Activated naive CD8-positive, alpha-beta T cell (primary cell): ENCODE measurements around the gene INCENP.
A peak's percentile ranks its signal among the peaks of the same experiment; 100 is the strongest.

Source experiments
- H3K27ac Mint-ChIP-seq: one replicate; pipeline ENCODE4 v1.8.0; 2021; ENCODE audit warnings: mixed read lengths
- H3K27me3 Mint-ChIP-seq: one replicate; pipeline ENCODE4 v1.8.0; 2021; ENCODE audit warnings: mixed read lengths
- H3K36me3 Mint-ChIP-seq: one replicate; pipeline ENCODE4 v1.8.0; 2021; ENCODE audit warnings: mixed read lengths
- H3K4me1 Mint-ChIP-seq: one replicate; pipeline ENCODE4 v1.8.0; 2021; ENCODE audit warnings: low read depth, mixed read lengths
- H3K4me3 Mint-ChIP-seq: one replicate; pipeline ENCODE4 v1.8.0; 2021; ENCODE audit warnings: mild to moderate bottlenecking, mixed read lengths
- H3K9me3 Mint-ChIP-seq: one replicate; pipeline ENCODE4 v1.8.0; 2021; ENCODE audit warnings: low read depth, mixed read lengths

The INCENP gene

GRCh38 chr11:62115085-62115694 is 8.6 kb upstream of the INCENP start:
- Mint-ChIP-seq H3K9me3 (no peaks in the 10 kb centered on the region), H3K27ac (no peak overlapping the region), H3K36me3 (no peaks in the 10 kb centered on the region), H3K4me1 (peaks cover 2% of the 10 kb centered on the region), H3K4me3 (no peak overlapping the region), H3K27me3 (no peaks in the 10 kb centered on the region)

GRCh38 chr11:62116451-62116850 is 7.4 kb upstream of the INCENP start:
- Mint-ChIP-seq H3K4me1 (peaks cover 2% of the 10 kb centered on the region), H3K4me3 (no peak overlapping the region), H3K27ac (no peak overlapping the region), H3K27me3 (no peaks in the 10 kb centered on the region), H3K36me3 (no peaks in the 10 kb centered on the region), H3K9me3 (no peaks in the 10 kb centered on the region)

GRCh38 chr11:62119569-62119968 is 4.2 kb upstream of the INCENP start:
- Mint-ChIP-seq H3K27ac (no peak overlapping the region), H3K4me1 (peaks cover 6% of the 10 kb centered on the region), H3K27me3 (no peaks in the 10 kb centered on the region), H3K36me3 (no peaks in the 10 kb centered on the region), H3K4me3 (no peak overlapping the region), H3K9me3 (no peaks in the 10 kb centered on the region)

- Mint-ChIP-seq H3K9me3 (no peaks in the 10 kb centered on the region), H3K36me3 (no peaks in the 10 kb centered on the region), H3K27ac (no peak overlapping the region), H3K4me1 (peaks cover 10% of the 10 kb centered on the region), H3K27me3 (no peaks in the 10 kb centered on the region), H3K4me3 (no peak overlapping the region)
Measured at GRCh38 chr11:62120001-62120400, 3.8 kb upstream of the INCENP start.

GRCh38 chr11:62120431-62120830 is 3.4 kb upstream of the INCENP start:
- Mint-ChIP-seq H3K4me3 (no peak overlapping the region), H3K9me3 (no peaks in the 10 kb centered on the region), H3K36me3 (no peaks in the 10 kb centered on the region), H3K4me1 (peaks cover 14% of the 10 kb centered on the region), H3K27ac (no peak overlapping the region), H3K27me3 (no peaks in the 10 kb centered on the region)

- H3K4me3 Mint-ChIP-seq, result no peak overlapping the region
- no peaks in the 10 kb centered on the region for H3K27me3 Mint-ChIP-seq
- no peaks in the 10 kb centered on the region for H3K36me3 Mint-ChIP-seq
- peaks cover 22% of the 10 kb centered on the region for H3K4me1 Mint-ChIP-seq
- no peaks in the 10 kb centered on the region for H3K9me3 Mint-ChIP-seq
- H3K27ac Mint-ChIP-seq, result no peak overlapping the region
Measured at GRCh38 chr11:62122076-62122475, 1.7 kb upstream of the INCENP start.

GRCh38 chr11:62124186-62125113 is 639 bp downstream of the INCENP start:
- H3K27ac Mint-ChIP-seq, result peak overlapping the region; percentile 78
- H3K9me3 Mint-ChIP-seq, result no peaks in the 10 kb centered on the region
- peaks cover 2% of the 10 kb centered on the region for H3K36me3 Mint-ChIP-seq
- H3K4me3 Mint-ChIP-seq, result peak overlapping the region; percentile 92
- H3K27me3 Mint-ChIP-seq, result no peaks in the 10 kb centered on the region
- H3K4me1 Mint-ChIP-seq, result peaks cover 22% of the 10 kb centered on the region

- Mint-ChIP-seq H3K36me3 (peaks cover 2% of the 10 kb centered on the region), H3K27me3 (no peaks in the 10 kb centered on the region), H3K4me3 (peak overlapping the region; percentile 92), H3K4me1 (peaks cover 22% of the 10 kb centered on the region), H3K27ac (no peak overlapping the region), H3K9me3 (no peaks in the 10 kb centered on the region)
Measured at GRCh38 chr11:62125316-62125715, 1.5 kb downstream of the INCENP start.

- peak overlapping the region; percentile 92 for H3K4me3 Mint-ChIP-seq
- peaks cover 2% of the 10 kb centered on the region for H3K36me3 Mint-ChIP-seq
- no peaks in the 10 kb centered on the region for H3K9me3 Mint-ChIP-seq
- peaks cover 22% of the 10 kb centered on the region for H3K4me1 Mint-ChIP-seq
- H3K27me3 Mint-ChIP-seq, result no peaks in the 10 kb centered on the region
- no peak overlapping the region for H3K27ac Mint-ChIP-seq
Measured at GRCh38 chr11:62125881-62126280, 2.1 kb downstream of the INCENP start.

GRCh38 chr11:62127426-62127825 is 3.6 kb downstream of the INCENP start:
- peaks cover 25% of the 10 kb centered on the region for H3K4me1 Mint-ChIP-seq
- no peaks in the 10 kb centered on the region for H3K27me3 Mint-ChIP-seq
- no peaks in the 10 kb centered on the region for H3K9me3 Mint-ChIP-seq
- H3K36me3 Mint-ChIP-seq, result peaks cover 2% of the 10 kb centered on the region
- H3K4me3 Mint-ChIP-seq, result no peak overlapping the region
- H3K27ac Mint-ChIP-seq, result no peak overlapping the region

GRCh38 chr11:62127941-62128770 is 4.3 kb downstream of the INCENP start:
- no peak overlapping the region for H3K4me3 Mint-ChIP-seq
- no peaks in the 10 kb centered on the region for H3K9me3 Mint-ChIP-seq
- no peak overlapping the region for H3K27ac Mint-ChIP-seq
- no peaks in the 10 kb centered on the region for H3K27me3 Mint-ChIP-seq
- H3K4me1 Mint-ChIP-seq, result peaks cover 25% of the 10 kb centered on the region
- H3K36me3 Mint-ChIP-seq, result peaks cover 2% of the 10 kb centered on the region

- Mint-ChIP-seq H3K36me3 (peaks cover 2% of the 10 kb centered on the region), H3K9me3 (no peaks in the 10 kb centered on the region), H3K4me1 (peaks cover 20% of the 10 kb centered on the region), H3K27me3 (no peaks in the 10 kb centered on the region), H3K4me3 (no peak overlapping the region), H3K27ac (no peak overlapping the region)
Measured at GRCh38 chr11:62128835-62129234, 5.0 kb downstream of the INCENP start.

- Mint-ChIP-seq H3K27ac (no peak overlapping the region), H3K36me3 (peaks cover 2% of the 10 kb centered on the region), H3K9me3 (no peaks in the 10 kb centered on the region), H3K27me3 (no peaks in the 10 kb centered on the region), H3K4me1 (peaks cover 18% of the 10 kb centered on the region), H3K4me3 (no peak overlapping the region)
Measured at GRCh38 chr11:62129590-62130282, 5.9 kb downstream of the INCENP start.

- no peak overlapping the region for H3K27ac Mint-ChIP-seq
- H3K4me3 Mint-ChIP-seq, result no peak overlapping the region
- H3K36me3 Mint-ChIP-seq, result peaks cover 2% of the 10 kb centered on the region
- H3K9me3 Mint-ChIP-seq, result no peaks in the 10 kb centered on the region
- H3K4me1 Mint-ChIP-seq, result peaks cover 10% of the 10 kb centered on the region
- no peaks in the 10 kb centered on the region for H3K27me3 Mint-ChIP-seq
Measured at GRCh38 chr11:62130283-62131169, 6.7 kb downstream of the INCENP start.
